ES-I3 (cell line): ENCODE results near the gene NR6A1.

Experiments used
- H3K36me3 ChIP-seq: 2 replicates; pipeline ENCODE4 v1.6.1; 2013; ENCODE audit warnings: mild to moderate bottlenecking, low read length, control low read depth, moderate library complexity; ENCODE audit not compliant: insufficient read depth
- H3K4me1 ChIP-seq: 2 replicates; pipeline ENCODE4 v1.6.1; 2013; ENCODE audit warnings: mild to moderate bottlenecking, control low read depth, low read length; ENCODE audit not compliant: insufficient read depth
- H3K9ac ChIP-seq: 2 replicates; pipeline ENCODE4 v1.6.1; 2013; ENCODE audit warnings: low read depth, mild to moderate bottlenecking, low read length, moderate library complexity
- H3K9me3 ChIP-seq: 2 replicates; pipeline ENCODE4 v1.6.1; 2013; ENCODE audit warnings: mild to moderate bottlenecking, low read length, moderate library complexity; ENCODE audit not compliant: control insufficient read depth, insufficient read depth

Gene NR6A1

DNA sequence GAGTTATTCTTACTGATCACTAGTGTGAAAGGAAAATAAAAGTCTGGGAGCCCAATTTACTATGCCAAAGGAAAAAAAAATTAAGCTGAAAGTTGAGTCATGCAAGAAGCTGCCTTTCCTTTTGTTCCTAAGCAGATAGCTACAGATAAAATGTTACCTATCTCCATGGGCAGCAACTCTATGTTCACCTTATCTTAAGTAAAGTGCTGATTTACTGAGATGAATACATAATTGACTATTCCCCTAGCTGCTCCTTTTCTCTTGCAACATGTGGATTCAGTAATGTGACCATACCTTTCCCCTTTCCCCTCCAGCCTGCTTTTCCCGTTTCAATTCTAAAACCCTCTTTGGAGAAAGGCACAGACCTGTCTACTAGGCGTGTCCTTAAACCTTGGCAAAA lies 201.2 kb downstream of the NR6A1 start:
- Histone ChIP-seq H3K4me1 (peaks cover 24% of the 10 kb centered on the region), H3K36me3 (no peaks in the 10 kb centered on the region)

GRCh38 chr9:124567362-124567761 lies 203.7 kb downstream of the NR6A1 start:
- H3K4me1 ChIP-seq: peaks cover 24% of the 10 kb centered on the region
- no peaks in the 10 kb centered on the region for H3K9me3 ChIP-seq
- no peak overlapping the region for H3K9ac ChIP-seq
- H3K36me3 ChIP-seq: no peaks in the 10 kb centered on the region

More for the DNA sequence above, 201.2 kb downstream of the NR6A1 start:
- H3K9me3 ChIP-seq: no peaks in the 10 kb centered on the region
- H3K9ac ChIP-seq: no peak overlapping the region

DNA sequence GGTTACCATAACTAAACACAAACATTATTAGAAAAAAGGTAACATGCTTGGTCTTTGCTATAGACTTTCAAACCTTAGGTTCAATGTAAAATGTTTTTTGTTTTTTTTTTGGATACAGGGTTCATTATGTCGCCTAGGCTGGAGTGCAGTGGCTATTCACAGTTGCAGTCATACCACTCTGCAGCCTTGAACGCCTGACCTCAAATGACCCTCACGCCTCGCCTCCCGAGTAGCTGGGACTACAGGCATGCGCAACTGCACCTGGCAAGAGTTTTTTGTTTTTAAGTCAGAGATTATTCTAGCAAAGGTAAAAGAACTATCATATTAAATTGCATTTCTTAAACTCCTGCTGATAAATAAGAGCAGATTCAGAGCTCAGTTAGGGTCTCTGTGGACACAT lies 208.8 kb downstream of the NR6A1 start:
- Histone ChIP-seq H3K36me3 (no peaks in the 10 kb centered on the region), H3K4me1 (peaks cover 4% of the 10 kb centered on the region; the same call in 1 of the 2 replicates), H3K9ac (no peak overlapping the region), H3K9me3 (no peaks in the 10 kb centered on the region)

GRCh38 chr9:124559871-124560270 lies 211.2 kb downstream of the NR6A1 start:
- Histone ChIP-seq H3K9me3 (no peaks in the 10 kb centered on the region), H3K36me3 (no peaks in the 10 kb centered on the region), H3K4me1 (peaks cover 4% of the 10 kb centered on the region; the same call in 1 of the 2 replicates), H3K9ac (no peak overlapping the region)

DNA sequence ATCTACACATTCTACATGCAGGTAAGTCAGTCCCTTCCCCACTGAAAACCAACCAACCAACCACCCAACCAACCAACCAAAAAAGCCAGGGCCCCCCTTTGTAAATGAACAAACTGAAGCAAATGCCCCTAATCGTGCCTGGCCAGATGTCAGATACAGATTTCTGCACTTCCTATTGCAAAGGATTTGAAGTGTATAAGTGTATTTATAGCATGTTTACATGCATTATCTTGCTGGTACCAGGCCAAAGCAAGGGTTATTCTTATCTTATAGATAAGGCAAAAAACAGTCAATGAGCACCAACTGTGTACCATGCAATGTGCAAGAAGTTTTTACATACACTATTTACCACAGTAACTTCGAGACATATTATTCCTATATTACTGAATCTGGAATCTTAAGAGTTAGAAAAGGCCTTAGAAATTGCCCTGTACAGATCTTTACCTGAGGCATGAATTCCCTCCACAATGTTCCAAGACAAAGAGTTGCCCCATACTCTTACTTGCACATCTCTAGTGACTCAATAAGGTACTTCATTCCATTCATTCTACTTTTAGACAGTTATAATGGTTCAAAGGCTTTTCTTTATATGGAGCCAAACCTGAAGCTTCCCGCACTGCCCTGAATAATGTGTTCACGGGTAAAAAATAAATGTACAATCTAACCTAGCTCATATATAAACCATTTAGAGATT lies 212.2 kb downstream of the NR6A1 start:
- H3K4me1 ChIP-seq: peaks cover 4% of the 10 kb centered on the region; the same call in 1 of the 2 replicates
- H3K36me3 ChIP-seq: no peaks in the 10 kb centered on the region
- no peak overlapping the region for H3K9ac ChIP-seq

DNA sequence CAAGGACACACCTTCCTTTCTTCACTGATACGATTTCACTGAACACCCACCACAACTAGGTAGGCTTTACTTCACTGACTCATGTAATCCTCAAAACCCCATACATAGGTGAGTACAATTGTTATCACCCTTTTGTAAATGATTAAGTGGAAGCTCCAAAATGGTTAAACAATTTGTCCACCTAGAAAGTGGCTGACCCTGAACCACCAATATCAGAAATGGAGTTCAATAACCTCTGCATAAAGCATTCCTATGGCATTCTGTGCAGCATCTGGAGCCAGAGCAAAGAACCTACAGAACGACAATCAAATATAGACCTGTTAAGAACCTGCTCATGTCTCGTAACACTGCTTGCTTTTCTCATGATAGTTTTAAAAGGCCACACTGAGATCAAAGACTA lies 213.2 kb downstream of the NR6A1 start:
- Histone ChIP-seq H3K4me1 (peaks cover 4% of the 10 kb centered on the region; the same call in 1 of the 2 replicates), H3K36me3 (no peaks in the 10 kb centered on the region), H3K9ac (no peak overlapping the region), H3K9me3 (no peaks in the 10 kb centered on the region)

More for the DNA sequence above, 212.2 kb downstream of the NR6A1 start:
- H3K9me3 ChIP-seq: no peaks in the 10 kb centered on the region

DNA sequence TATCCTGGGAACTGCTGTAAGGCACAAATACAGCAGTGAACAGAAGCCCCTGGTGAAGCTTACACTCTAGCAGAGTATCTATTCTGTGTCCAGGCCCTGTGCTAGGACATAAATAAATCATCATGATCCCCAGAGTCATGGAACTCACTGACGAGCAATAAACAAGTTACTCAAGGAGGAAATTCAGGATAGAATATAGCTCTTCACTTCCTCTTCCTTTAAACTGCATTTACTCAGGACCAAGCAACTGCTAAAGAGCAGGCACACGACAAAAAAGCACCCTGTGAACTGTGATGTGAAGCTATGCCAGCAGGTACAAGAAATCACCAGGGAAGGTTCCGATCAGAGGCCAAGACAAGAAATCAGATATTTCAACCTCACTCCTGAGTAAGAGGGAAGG lies 216.1 kb downstream of the NR6A1 start:
- Histone ChIP-seq H3K4me1 (peaks cover 8% of the 10 kb centered on the region), H3K9ac (no peak overlapping the region)

GRCh38 chr9:124553738-124554137 lies 217.4 kb downstream of the NR6A1 start:
- Histone ChIP-seq H3K36me3 (no peaks in the 10 kb centered on the region), H3K4me1 (peaks cover 8% of the 10 kb centered on the region), H3K9me3 (no peaks in the 10 kb centered on the region), H3K9ac (no peak overlapping the region)

More for the DNA sequence above, 216.1 kb downstream of the NR6A1 start:
- Histone ChIP-seq H3K9me3 (no peaks in the 10 kb centered on the region), H3K36me3 (no peaks in the 10 kb centered on the region)

DNA sequence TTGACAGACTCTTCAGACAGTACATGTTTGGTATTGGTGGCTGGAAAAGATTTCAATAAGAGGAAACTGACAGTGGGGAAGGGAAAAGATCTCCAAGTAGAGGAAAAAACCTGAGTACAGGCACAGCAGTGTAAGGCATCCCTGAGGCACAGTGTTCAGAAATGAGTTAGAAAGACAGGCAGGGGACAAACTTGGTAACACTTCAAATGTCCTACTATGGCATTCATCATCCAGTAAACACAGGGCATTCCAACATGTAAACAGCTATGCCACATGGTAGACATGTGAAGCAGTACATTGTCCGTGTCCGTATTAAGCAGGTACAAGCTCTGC lies 218.9 kb downstream of the NR6A1 start:
- H3K4me1 ChIP-seq: peaks cover 4% of the 10 kb centered on the region
- no peak overlapping the region for H3K9ac ChIP-seq
- H3K9me3 ChIP-seq: no peaks in the 10 kb centered on the region
- no peaks in the 10 kb centered on the region for H3K36me3 ChIP-seq

DNA sequence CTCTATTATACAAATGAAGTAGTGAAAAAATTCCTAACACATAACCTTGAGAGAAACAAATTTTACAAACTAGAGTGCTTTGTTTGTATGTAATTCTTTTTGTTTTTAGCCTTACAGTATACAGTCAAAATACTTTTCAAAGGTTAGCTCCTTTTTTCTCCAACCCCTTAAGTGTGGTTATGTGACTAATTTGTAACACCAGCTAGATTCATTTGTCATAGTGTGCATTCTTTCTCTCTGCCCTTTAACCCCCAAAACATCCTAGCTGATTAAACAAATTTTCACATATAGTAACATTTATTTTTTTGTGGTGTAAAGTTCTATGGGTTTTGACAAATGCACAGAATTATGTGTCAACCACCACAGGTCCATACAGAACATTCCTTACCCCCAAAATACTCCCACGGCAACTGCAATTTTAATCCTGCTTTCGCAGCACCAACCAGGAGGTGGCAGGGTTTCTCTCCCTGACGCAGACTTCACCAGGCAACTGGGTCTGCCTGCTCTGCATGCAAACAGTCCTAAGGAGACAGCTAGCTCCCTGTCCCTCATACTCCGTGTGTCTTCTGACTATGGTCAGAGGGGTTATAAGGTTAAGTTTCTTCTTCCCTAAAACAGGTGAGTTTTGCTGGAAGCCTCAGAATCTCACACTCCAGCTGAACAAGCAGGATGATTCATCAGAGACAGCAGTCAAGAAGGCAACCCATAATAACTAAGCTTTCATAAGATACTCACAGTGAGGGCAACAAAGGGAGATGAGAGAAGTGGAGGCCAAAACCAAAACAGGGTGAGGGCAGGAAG lies 219.4 kb downstream of the NR6A1 start:
- Histone ChIP-seq H3K9ac (no peak overlapping the region), H3K9me3 (no peaks in the 10 kb centered on the region), H3K36me3 (no peaks in the 10 kb centered on the region), H3K4me1 (peaks cover 4% of the 10 kb centered on the region)

DNA sequence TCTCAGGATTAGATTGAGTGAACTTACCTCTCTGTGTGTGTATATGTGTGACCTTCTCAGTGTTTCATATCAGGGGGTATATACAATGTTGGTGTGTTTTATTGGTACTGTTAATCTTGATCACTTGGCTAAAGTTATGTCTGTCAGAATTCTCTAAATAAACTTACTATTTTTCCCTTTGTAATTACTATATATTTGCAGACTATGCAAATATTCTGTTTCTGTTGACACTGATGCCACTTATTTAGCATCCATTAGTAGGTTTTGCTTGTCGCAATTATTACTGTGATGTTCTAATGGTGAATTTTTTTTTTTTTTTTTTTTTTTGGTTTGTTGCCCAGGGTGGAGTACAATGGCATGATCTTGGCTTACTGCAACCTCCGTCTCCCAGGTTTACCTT lies 221.0 kb downstream of the NR6A1 start:
- Histone ChIP-seq H3K9me3 (no peaks in the 10 kb centered on the region), H3K9ac (no peak overlapping the region), H3K36me3 (no peaks in the 10 kb centered on the region), H3K4me1 (peaks cover 4% of the 10 kb centered on the region)

GRCh38 chr9:124549016-124549415 lies 222.1 kb downstream of the NR6A1 start:
- Histone ChIP-seq H3K9me3 (no peaks in the 10 kb centered on the region), H3K4me1 (peaks cover 4% of the 10 kb centered on the region), H3K36me3 (no peaks in the 10 kb centered on the region), H3K9ac (no peak overlapping the region)

- no peak overlapping the region for H3K9ac ChIP-seq
- no peaks in the 10 kb centered on the region for H3K9me3 ChIP-seq
- H3K4me1 ChIP-seq: no peaks in the 10 kb centered on the region
- no peaks in the 10 kb centered on the region for H3K36me3 ChIP-seq
These were observed 226.6 kb downstream of the NR6A1 start for GRCh38 chr9:124544535-124544934.

- Histone ChIP-seq H3K4me1 (no peaks in the 10 kb centered on the region), H3K36me3 (no peaks in the 10 kb centered on the region; the same call in 1 of the 2 replicates), H3K9me3 (no peaks in the 10 kb centered on the region), H3K9ac (no peak overlapping the region)
These were observed 229.3 kb downstream of the NR6A1 start for GRCh38 chr9:124541824-124542223.

DNA sequence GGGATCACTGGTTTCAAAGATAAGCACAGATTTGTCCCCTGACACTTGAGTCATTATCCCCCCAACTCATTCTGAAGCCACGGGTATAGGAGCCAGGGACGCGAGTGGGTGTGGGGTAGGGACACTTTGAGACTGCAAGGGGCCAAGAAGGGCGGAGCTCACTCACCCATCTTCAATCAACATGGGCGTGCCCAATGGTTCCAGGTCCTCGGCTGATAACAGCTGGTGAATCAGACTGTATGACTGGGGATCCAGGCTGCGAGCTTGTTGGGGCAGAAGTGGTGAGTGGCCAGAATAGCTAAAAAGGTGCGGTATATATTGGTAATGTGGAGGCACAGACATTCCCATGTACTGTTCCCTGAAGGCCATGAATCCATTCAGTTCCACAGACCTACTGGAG lies 233.2 kb downstream of the NR6A1 start:
- no peaks in the 10 kb centered on the region for H3K9me3 ChIP-seq
- H3K9ac ChIP-seq: no peak overlapping the region
- H3K36me3 ChIP-seq: peaks cover 8% of the 10 kb centered on the region
- H3K4me1 ChIP-seq: no peaks in the 10 kb centered on the region
